Lower lobe of right lung (tissue), 2 donors: ENCODE results near the gene ABCC12. TPM values are rescaled to one million over a fixed set of nuclear protein-coding genes. Genes with fewer than 3 reads are reported as not detected.

Experiments
- ATAC-seq, 2 donors: fragments of 200-7000 bp; cut with Tn5 transposase; one replicate each; pipeline ENCODE4 v1.9.1; 2020 to 2022; ENCODE audit warnings: mild to moderate bottlenecking in 2 of 2, moderate library complexity in 2 of 2
- DNase-seq: peaks from one replicate; pipeline ENCODE4 v3.0.0-alpha.2; 2020
- H3K27ac ChIP-seq: fragments of 200-600 bp; one replicate; pipeline ENCODE4 v1.8.0; 2022
- H3K27me3 ChIP-seq: fragments of 200-600 bp; one replicate; pipeline ENCODE4 v1.8.0; 2022; ENCODE audit warnings: low read depth
- H3K36me3 ChIP-seq: fragments of 200-600 bp; one replicate; pipeline ENCODE4 v1.8.0; 2022; ENCODE audit warnings: mild to moderate bottlenecking
- H3K4me1 ChIP-seq: fragments of 200-600 bp; one replicate; pipeline ENCODE4 v1.8.0; 2022
- H3K4me3 ChIP-seq: fragments of 200-600 bp; one replicate; pipeline ENCODE4 v1.8.0; 2022; ENCODE audit warnings: mild to moderate bottlenecking
- H3K9me3 ChIP-seq: fragments of 200-600 bp; one replicate; pipeline ENCODE4 v1.8.0; 2022
- CTCF ChIP-seq: fragments of 200-600 bp; IDR thresholded peaks from one replicate; pipeline ENCODE4 v1.8.0; 2022; ENCODE audit warnings: antibody characterized with exemption, mild to moderate bottlenecking
- intact Hi-C: fragments of 100-400 bp; cut with DNase I; formaldehyde crosslinking; loops from one replicate; pipeline ENCODE4 v1.11.0; 2022
- long read RNA-seq: library from polyadenylated mRNA; unstranded; transcript quantifications from one replicate; pipeline ENCODE4 v2.0.0, GENCODE V29; 2021
- total RNA-seq: library from RNA; stranded (reverse); fragmentation: NEBNext Ultra II Directional; extraction: Animal tissue kit (Norgen Biotek cat#: 25700); gene quantifications from one replicate; pipeline ENCODE4 v1.2.1, GENCODE V29; 2021
- donor health status: DM: no; HTN: yes; CAD: no; lungs with severe emphysema.

The ABCC12 gene
- total RNA-seq, result not detected
- long read RNA-seq, result 0 reads

- peak; percentile 5 to 54 for ATAC-seq
- no peaks in the 10 kb centered on the region for H3K27me3 ChIP-seq
- H3K27ac ChIP-seq, result no peak within 1 kb of the TSS
- H3K4me1 ChIP-seq, result peaks cover 12% of the 10 kb centered on the region
- no peak for TF ChIP-seq CTCF
- intact Hi-C loops, result loop anchor here (10.0 kb wide), 1 partner anchor 1011 kb away; the partner anchor contains the start of gene NETO2
- H3K9me3 ChIP-seq, result no peaks in the 10 kb centered on the region
- no peak for DNase-seq
- H3K4me3 ChIP-seq, result peak within 1 kb of the TSS; percentile 27
- H3K36me3 ChIP-seq, result no peaks in the 10 kb centered on the region
Measured at GRCh38 chr16:48155926-48156789, at the start of gene ABCC12. Gene ABCC12, minus strand, starts transcription at chr16:48155993. Its CDS starts 9,569 bp downstream, at chr16:48146424.

- no peak overlapping the region for H3K4me3 ChIP-seq
- ATAC-seq, result no peak
- no peaks in the 10 kb centered on the region for H3K4me1 ChIP-seq
- DNase-seq, result no peak
- intact Hi-C loops, result no loop called here
- no peak for TF ChIP-seq CTCF
- no peaks in the 10 kb centered on the region for H3K36me3 ChIP-seq
- peaks cover 5% of the 10 kb centered on the region for H3K27me3 ChIP-seq
- no peak overlapping the region for H3K27ac ChIP-seq
- no peaks in the 10 kb centered on the region for H3K9me3 ChIP-seq
Measured at GRCh38 chr16:48204825-48205151, 49.0 kb upstream of the ABCC12 start.

DNA sequence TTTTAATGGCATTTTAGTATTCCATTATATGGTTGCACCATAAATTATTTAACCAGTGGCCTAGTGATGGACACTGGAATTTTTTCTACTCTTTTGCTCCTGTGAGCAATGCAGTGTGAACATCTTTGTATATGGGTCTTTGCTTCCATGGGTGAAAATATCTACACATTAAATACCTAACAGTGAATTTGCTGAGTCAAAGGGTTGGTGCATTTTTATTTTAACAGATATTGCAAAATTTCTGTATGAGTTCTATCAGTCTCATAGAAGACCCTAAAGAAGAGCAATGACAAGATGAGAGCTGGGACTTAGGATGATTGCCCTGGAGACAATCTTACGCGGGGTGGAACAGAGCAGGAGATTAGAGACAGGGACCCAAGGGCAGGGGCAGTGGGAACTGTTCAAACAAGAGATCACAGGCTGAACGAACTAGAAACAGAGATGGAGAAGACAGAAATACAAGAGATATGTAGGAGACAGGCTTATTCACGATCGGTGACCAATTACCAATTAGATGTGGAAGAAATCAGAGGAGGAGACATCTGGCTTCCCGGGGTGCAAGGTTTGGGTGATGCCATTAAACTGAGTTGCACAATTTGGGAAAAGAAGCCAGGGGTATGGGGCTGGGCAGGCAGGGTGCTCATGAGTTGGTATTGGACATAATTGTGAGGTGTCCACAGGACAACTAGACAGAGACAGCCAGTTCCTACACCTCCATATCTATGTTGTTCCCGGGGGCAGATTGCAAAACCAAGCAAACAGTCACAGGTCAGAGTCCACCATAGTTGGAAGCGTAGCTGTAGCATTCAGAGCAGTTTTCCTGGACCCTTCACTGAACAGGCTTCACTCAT, 48.4 kb upstream of the ABCC12 start:
- DNase-seq, result no peak
- H3K4me1 ChIP-seq, result no peaks in the 10 kb centered on the region
- intact Hi-C loops, result no loop called here
- ATAC-seq, result no peak
- H3K9me3 ChIP-seq, result no peaks in the 10 kb centered on the region
- peaks cover 5% of the 10 kb centered on the region for H3K27me3 ChIP-seq
- H3K27ac ChIP-seq, result no peak overlapping the region
- no peak for TF ChIP-seq CTCF
- no peaks in the 10 kb centered on the region for H3K36me3 ChIP-seq
- no peak overlapping the region for H3K4me3 ChIP-seq

DNA sequence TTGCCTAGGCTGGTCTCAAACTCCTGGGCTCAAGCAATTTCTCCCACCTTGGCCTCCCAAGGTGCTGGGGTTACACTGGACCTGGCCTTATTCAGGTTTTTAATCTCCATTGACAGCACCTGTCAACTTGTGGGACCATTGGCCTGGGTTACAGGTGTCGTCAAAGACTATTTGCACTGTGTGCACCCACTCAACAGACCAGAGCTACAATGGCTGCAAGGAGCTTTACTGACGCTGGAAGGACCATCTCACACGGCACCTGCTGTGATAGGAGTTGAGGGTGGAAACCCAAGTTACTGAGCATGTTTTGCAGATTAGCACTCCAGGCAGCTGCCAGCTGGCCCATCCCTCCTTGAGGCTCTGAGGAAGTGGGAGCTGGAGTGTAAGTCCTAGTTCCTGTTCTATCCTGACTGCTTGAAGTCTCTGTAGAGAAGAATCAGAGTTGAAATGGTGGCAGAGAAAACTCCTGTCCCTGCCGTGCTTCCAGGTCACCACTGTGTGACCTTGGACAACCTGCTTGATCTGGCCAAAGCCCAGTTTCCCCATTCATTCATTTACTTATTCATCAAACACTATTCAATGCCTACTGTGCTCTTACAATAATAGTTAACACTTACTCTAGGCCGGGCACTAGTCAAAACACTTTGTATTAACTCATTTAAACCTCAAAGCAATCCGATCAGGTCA, 45.9 kb upstream of the ABCC12 start:
- ATAC-seq (peak in 1 of 2 donors; percentile 23), DNase-seq (no peak)
- TF ChIP-seq CTCF, result no peak
- Histone ChIP-seq H3K4me1 (no peaks in the 10 kb centered on the region), H3K4me3 (no peak overlapping the region), H3K9me3 (no peaks in the 10 kb centered on the region), H3K36me3 (no peaks in the 10 kb centered on the region), H3K27ac (no peak overlapping the region), H3K27me3 (no peaks in the 10 kb centered on the region)
- intact Hi-C loops, result no loop called here

GRCh38 chr16:48197294-48197693, 41.5 kb upstream of the ABCC12 start:
- H3K27me3 ChIP-seq, result no peaks in the 10 kb centered on the region
- H3K4me1 ChIP-seq, result no peaks in the 10 kb centered on the region
- H3K9me3 ChIP-seq, result no peaks in the 10 kb centered on the region
- no peaks in the 10 kb centered on the region for H3K36me3 ChIP-seq
- no peak for TF ChIP-seq CTCF
- intact Hi-C loops, result no loop called here
- H3K27ac ChIP-seq, result no peak overlapping the region
- DNase-seq (no peak), ATAC-seq (no peak)
- H3K4me3 ChIP-seq, result no peak overlapping the region
